GM12878 (cell line): ENCODE results near the gene RSAD2. TPM values are rescaled to one million over a fixed set of nuclear protein-coding genes. Genes with fewer than 3 reads are reported as not detected.

Experiments
- ATAC-seq: fragments of 200-7000 bp; cut with Tn5 transposase; 3 replicates; pipeline ENCODE4 v1.9.1; 2020; ENCODE audit warnings: mild to moderate bottlenecking, moderate library complexity
- BruUV-seq: library from RNA; stranded (reverse); fragments of 400-500 nt; replicated peaks from 2 replicates; lab custom pipeline; 2021; lab: Mats Ljungman, UMichigan
- CTCF ChIA-PET: fragments of 300-600 bp; sonication (Branson Sonifier 250); formaldehyde crosslinking; extraction: SDS; loops from one replicate; lab custom pipeline; 2021; ENCODE audit warnings: inconsistent platforms; lab: Yijun Ruan, JAX
- POLR2A ChIA-PET: fragments of 350-600 bp; formaldehyde crosslinking; extraction: SDS; loops from one replicate; lab custom pipeline; 2021; ENCODE audit warnings: inconsistent platforms; lab: Charles Lee
- RAD21 ChIA-PET: fragments of 300-600 bp; sonication (Branson Sonifier 250); formaldehyde crosslinking; loops from one replicate; lab custom pipeline; 2023; ENCODE audit warnings: antibody characterized with exemption; ENCODE audit not compliant: unreplicated experiment; lab: Charles Lee
- SMC1A ChIA-PET: fragments of 300-600 bp; sonication (Branson Sonifier 250); formaldehyde crosslinking; loops from one replicate; lab custom pipeline; 2023; ENCODE audit not compliant: unreplicated experiment, uncharacterized antibody; lab: Charles Lee
- DNase-seq: peaks from one replicate; pipeline ENCODE4 v3.0.0-alpha.2; 2011; ENCODE audit warnings: low read depth, low spot score
- FAIRE-seq: peaks from 3 replicates; lab custom pipeline; 2011; peaks lifted over from hg19 to GRCh38; lab: Jason Lieb, UNC
- H2AFZ ChIP-seq: 2 replicates; pipeline ENCODE4 v1.6.0; 2011; ENCODE audit warnings: low read depth, low read length, control low read depth; ENCODE audit not compliant: control insufficient read depth
- H3K27ac ChIP-seq: 2 replicates; pipeline ENCODE4 v1.5.1; 2011; ENCODE audit warnings: control low read depth; ENCODE audit not compliant: control insufficient read depth, insufficient read depth
- H3K27me3 ChIP-seq, 2 experiments: replicated peaks in 1 of 2; 2 replicates each; pipeline versions ENCODE4 v1.6.0 to v1.6.1; 2011; ENCODE audit warnings: low read length in 1 of 2; ENCODE audit not compliant: control insufficient read depth in 2 of 2, insufficient read depth in 2 of 2
- H3K36me3 ChIP-seq, 2 experiments: 2 replicates each; pipeline ENCODE4 v1.5.1; 2011; ENCODE audit warnings: low read length in 1 of 2; ENCODE audit not compliant: control insufficient read depth in 2 of 2, insufficient read depth in 2 of 2
- H3K4me1 ChIP-seq: 2 replicates; pipeline ENCODE4 v1.6.1; 2011; ENCODE audit warnings: mild to moderate bottlenecking, low read length, moderate library complexity, mixed read lengths; ENCODE audit not compliant: control insufficient read depth, insufficient read depth
- H3K4me2 ChIP-seq: 2 replicates; pipeline ENCODE4 v1.6.0; 2011; ENCODE audit warnings: control low read depth; ENCODE audit not compliant: control insufficient read depth, insufficient read depth
- H3K4me3 ChIP-seq: fragments of 200-600 bp; sonication (generic); 2 replicates; pipeline ENCODE4 v1.5.1; 2016
- H3K79me2 ChIP-seq: 2 replicates; pipeline ENCODE4 v1.6.0; 2011; ENCODE audit warnings: low read length; ENCODE audit not compliant: control insufficient read depth, insufficient read depth
- H3K9ac ChIP-seq: 2 replicates; pipeline ENCODE4 v1.8.0; 2011; ENCODE audit warnings: low read length, control low read depth, mixed read lengths; ENCODE audit not compliant: control insufficient read depth, insufficient read depth
- H3K9me3 ChIP-seq: replicated peaks from 3 replicates; pipeline ENCODE4 v1.5.1; 2011; ENCODE audit warnings: mild to moderate bottlenecking, low read length; ENCODE audit not compliant: control insufficient read depth, insufficient read depth
- H4K20me1 ChIP-seq: 2 replicates; pipeline ENCODE4 v1.6.0; 2011; ENCODE audit not compliant: control insufficient read depth, insufficient read depth
- ATF7 ChIP-seq: fragments of 450-650 bp; IDR thresholded peaks from 2 replicates; pipeline ENCODE4 v1.6.1; 2016; ENCODE audit warnings: low read depth, mild to moderate bottlenecking
- BACH1 ChIP-seq: fragments of 450-650 bp; IDR thresholded peaks from 2 replicates; pipeline ENCODE4 v1.6.1; 2017; ENCODE audit warnings: mild to moderate bottlenecking, borderline replicate concordance
- CEBPZ ChIP-seq: fragments of 150-350 bp; IDR thresholded peaks from 2 replicates; pipeline ENCODE4 v1.6.1; 2016; ENCODE audit warnings: low read depth, low read length
- CHD4 ChIP-seq: fragments of 200-600 bp; sonication (generic); IDR thresholded peaks from 2 replicates; pipeline ENCODE4 v1.6.1; 2016; ENCODE audit warnings: mild to moderate bottlenecking
- E2F4 ChIP-seq: IDR thresholded peaks from 2 replicates; pipeline ENCODE4 v1.6.1; 2012; ENCODE audit warnings: low read depth, low read length, improper control_type of control experiment
- EZH2 ChIP-seq: IDR thresholded peaks from 2 replicates; pipeline ENCODE4 v1.6.1; 2012; ENCODE audit warnings: low read depth, mild to moderate bottlenecking, control low read depth, inconsistent platforms, low read length, borderline replicate concordance; ENCODE audit not compliant: control insufficient read depth
- FOS ChIP-seq: IDR thresholded peaks from 3 replicates; pipeline ENCODE4 v1.6.1; 2011; ENCODE audit warnings: borderline replicate concordance; ENCODE audit not compliant: insufficient read length; ENCODE audit errors: extremely low read depth
- FOXM1 ChIP-seq: IDR thresholded peaks from 2 replicates; pipeline ENCODE4 v1.6.1; 2012; ENCODE audit warnings: low read depth, mild to moderate bottlenecking, inconsistent platforms, low read length, moderate library complexity
- IKZF1 ChIP-seq: fragments of 450-650 bp; conservative IDR thresholded peaks from 2 replicates; pipeline ENCODE4 v1.6.1; 2017; ENCODE audit warnings: antibody characterized with exemption, mild to moderate bottlenecking
- MTA3 ChIP-seq: IDR thresholded peaks from 2 replicates; pipeline ENCODE4 v1.6.1; 2012; ENCODE audit warnings: low read length, inconsistent platforms, borderline replicate concordance
- NFYB ChIP-seq: IDR thresholded peaks from 2 replicates; pipeline ENCODE4 v1.6.1; 2011; ENCODE audit warnings: low read depth, mild to moderate bottlenecking, low read length, improper control_type of control experiment, moderate library complexity; ENCODE audit not compliant: insufficient read depth
- NR2C2 ChIP-seq: IDR thresholded peaks from 2 replicates; pipeline ENCODE4 v1.6.1; 2011; ENCODE audit warnings: borderline replicate concordance, low read depth; ENCODE audit not compliant: control insufficient read depth, insufficient read length
- SUPT20H ChIP-seq: IDR thresholded peaks from 2 replicates; pipeline ENCODE4 v1.6.1; 2011; ENCODE audit warnings: low read depth, mild to moderate bottlenecking, low read length, moderate library complexity, borderline replicate concordance; ENCODE audit not compliant: control insufficient read depth
- ZBTB11 ChIP-seq: fragments of 450-650 bp; formaldehyde crosslinking; IDR thresholded peaks from 2 replicates; pipeline ENCODE4 v1.5.0; 2022; ENCODE audit warnings: mild to moderate bottlenecking, missing genetic modification characterization
- WGBS: methylation state at CpG from one replicate; pipeline ENCODE4 v1.1.6; 2016; ENCODE audit warnings: low lambda C conversion rate; ENCODE audit not compliant: insufficient replicate concordance, insufficient coverage; ENCODE audit errors: missing lambda C conversion rate; 5-methylcytosine and 5-hydroxymethylcytosine counted together
- in situ Hi-C: fragments of 300-500 bp; cut with MboI; formaldehyde crosslinking; loops from 9 replicates; pipeline ENCODE4 v1.14.3; 2018; ENCODE audit warnings: mixed read lengths
- intact Hi-C: fragments of 100-400 bp; cut with micrococcal nuclease; formaldehyde crosslinking; loops from one replicate; pipeline ENCODE4 v1.14.2; 2022; ENCODE audit not compliant: unreplicated experiment
- polyA plus RNA-seq, 11 experiments: library from polyadenylated mRNA; depleted of rRNA in 4 of 11; unstranded in 6 of 11; stranded (reverse) in 5 of 11; fragments of >200 nt; fragmentation: Nextera tagmentation in 4 of 11; fragmentation: Illumina TruSeq in 1 of 11; extraction: Ambion mirVana in 4 of 11; extraction: Trizol in 1 of 11; gene quantifications; 1 replicate in 1 of 11; 2 replicates in 10 of 11; pipeline versions ENCODE4 v1.2.1 to v1.2.3, GENCODE V29; 2011 to 2016; ENCODE audit warnings: inconsistent platforms in 2 of 11, missing spikeins in 2 of 11, low read depth in 1 of 11
- total RNA-seq, 4 experiments: library from RNA; depleted of rRNA in 3 of 4; stranded (reverse); fragments of >200 nt in 3 of 4; fragmentation: Illumina TruSeq in 1 of 4; extraction: Trizol in 1 of 4; gene quantifications; 2 replicates each; pipeline versions ENCODE4 v1.2.1 to v1.2.3, GENCODE V29; 2013 to 2021

The RSAD2 gene
- total and polyA plus RNA-seq, 10 of the 15 experiments (the other 5 are each of a cell fraction or from before 2014, with no cell fraction given): 0.24 to 0.90 (median 0.69) TPM

- no peak for TF ChIP-seq EZH2
- no peak for TF ChIP-seq NR2C2
- no peak for TF ChIP-seq CEBPZ
- TF ChIP-seq CHD4: no peak
- TF ChIP-seq, all 136 proteins: peak for 0
Observed at GRCh38 chr2:6855860-6856547, 21.6 kb upstream of the RSAD2 start (continued).

GRCh38 chr2:6856548-6856920 is 21.0 kb upstream of the RSAD2 start:
- no peak overlapping the region for H2AFZ ChIP-seq
- H3K4me2 ChIP-seq: no peak overlapping the region
- TF ChIP-seq E2F4 (no peak), NFYB (no peak), BACH1 (no peak), FOXM1 (no peak), SUPT20H (no peak), FOS (no peak), MTA3 (no peak), IKZF1 (no peak), ATF7 (no peak), ZBTB11 (no peak)
- no peaks in the 10 kb centered on the region for H3K27me3 ChIP-seq
- in situ Hi-C loops (no loop called here), intact Hi-C loops (no loop called here)
- no peak overlapping the region for H3K27ac ChIP-seq
- ChIA-PET CTCF (interaction anchor here (0.7 kb wide), 1 partner anchor 16 kb away, joined by 3 read pairs; no protein-coding TSS in a partner anchor), SMC1A (interaction anchor here (1.5 kb wide), 1 partner anchor 21 kb away, joined by 5 read pairs; the partner anchor contains the start of gene RSAD2), RAD21 (no interaction called here), POLR2A (no interaction called here)
- peaks cover 14% of the 10 kb centered on the region; the same call in 2 of the 3 replicates for H3K9me3 ChIP-seq
- H3K9ac ChIP-seq: no peak overlapping the region
- H3K36me3 ChIP-seq: peaks cover 0 to 4% of the 10 kb centered on the region in 2 experiments; a peak in 2 of 4 replicates
- BruUV-seq: no TSS peak
- H3K79me2 ChIP-seq: no peaks in the 10 kb centered on the region
- FAIRE-seq (no peak), ATAC-seq (no peak), DNase-seq (no peak)
- no peak overlapping the region for H3K4me3 ChIP-seq
- no peaks in the 10 kb centered on the region for H4K20me1 ChIP-seq
- 100% methylated on average over 1 of the region's 1 CpG for WGBS
- no peaks in the 10 kb centered on the region for H3K4me1 ChIP-seq
